ENCODE results near the gene PNN. TPM values are rescaled to one million over a fixed set of nuclear protein-coding genes. Genes with fewer than 3 reads are reported as not detected.

Gene PNN
- total and polyA plus RNA-seq, 9 of the 15 experiments (the other 6 are each of a cell fraction or from before 2014, with no cell fraction given): 30.2 to 188 (median 69.7) TPM

- TF ChIP-seq ETS1 (conservative IDR thresholded peaks at IDR 0.05; ENCODE audit: control insufficient read depth, low read depth, low read length): no peak
- no peak for TF ChIP-seq ZBTB9 (CRISPR knock-in tag; IDR thresholded peaks at IDR 0.05)
- peak; percentile 79 to 85 for TF ChIP-seq KDM1A (IDR thresholded peaks at IDR 0.05)
- TF ChIP-seq, protein P1, sequence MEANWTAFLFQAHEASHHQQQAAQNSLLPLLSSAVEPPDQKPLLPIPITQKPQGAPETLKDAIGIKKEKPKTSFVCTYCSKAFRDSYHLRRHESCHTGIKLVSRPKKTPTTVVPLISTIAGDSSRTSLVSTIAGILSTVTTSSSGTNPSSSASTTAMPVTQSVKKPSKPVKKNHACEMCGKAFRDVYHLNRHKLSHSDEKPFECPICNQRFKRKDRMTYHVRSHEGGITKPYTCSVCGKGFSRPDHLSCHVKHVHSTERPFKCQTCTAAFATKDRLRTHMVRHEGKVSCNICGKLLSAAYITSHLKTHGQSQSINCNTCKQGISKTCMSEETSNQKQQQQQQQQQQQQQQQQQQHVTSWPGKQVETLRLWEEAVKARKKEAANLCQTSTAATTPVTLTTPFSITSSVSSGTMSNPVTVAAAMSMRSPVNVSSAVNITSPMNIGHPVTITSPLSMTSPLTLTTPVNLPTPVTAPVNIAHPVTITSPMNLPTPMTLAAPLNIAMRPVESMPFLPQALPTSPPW (CRISPR knock-in tag; IDR thresholded peaks at IDR 0.05): no peak
- TF ChIP-seq SNIP1 (IDR thresholded peaks at IDR 0.05; ENCODE audit: low read depth): no peak
- peak; percentile 27 for TF ChIP-seq HMGN3 (IDR thresholded peaks at IDR 0.05; ENCODE audit: borderline replicate concordance, extremely low read depth, insufficient read length, low read depth, low read length)
- peak; percentile 93 for TF ChIP-seq DPF2 (IDR thresholded peaks at IDR 0.05)
- TF ChIP-seq MNT (conservative IDR thresholded peaks at IDR 0.05): 0 out of 4 replicates have a peak, but pooled peaks of 1 of the 2 experiments have one; percentile 35
- TF ChIP-seq ZNF347 (CRISPR knock-in tag; IDR thresholded peaks at IDR 0.05; ENCODE audit: low read depth): no peak
- no peak for TF ChIP-seq E2F1 (CRISPR knock-in tag; IDR thresholded peaks at IDR 0.05)
- no peak for TF ChIP-seq GABPB2 (CRISPR knock-in tag; conservative IDR thresholded peaks at IDR 0.05)
- TF ChIP-seq ZNF165 (CRISPR knock-in tag; IDR thresholded peaks at IDR 0.05; ENCODE audit: borderline replicate concordance): no peak
- TF ChIP-seq, protein P2, sequence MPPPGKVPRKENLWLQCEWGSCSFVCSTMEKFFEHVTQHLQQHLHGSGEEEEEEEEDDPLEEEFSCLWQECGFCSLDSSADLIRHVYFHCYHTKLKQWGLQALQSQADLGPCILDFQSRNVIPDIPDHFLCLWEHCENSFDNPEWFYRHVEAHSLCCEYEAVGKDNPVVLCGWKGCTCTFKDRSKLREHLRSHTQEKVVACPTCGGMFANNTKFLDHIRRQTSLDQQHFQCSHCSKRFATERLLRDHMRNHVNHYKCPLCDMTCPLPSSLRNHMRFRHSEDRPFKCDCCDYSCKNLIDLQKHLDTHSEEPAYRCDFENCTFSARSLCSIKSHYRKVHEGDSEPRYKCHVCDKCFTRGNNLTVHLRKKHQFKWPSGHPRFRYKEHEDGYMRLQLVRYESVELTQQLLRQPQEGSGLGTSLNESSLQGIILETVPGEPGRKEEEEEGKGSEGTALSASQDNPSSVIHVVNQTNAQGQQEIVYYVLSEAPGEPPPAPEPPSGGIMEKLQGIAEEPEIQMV (tag; conservative IDR thresholded peaks at IDR 0.05; ENCODE audit: low read depth): no peak
- TF ChIP-seq PHF21A (IDR thresholded peaks at IDR 0.05; ENCODE audit: borderline replicate concordance, low read depth): 0 out of 2 replicates have a peak, but pooled peaks have one; percentile 33
- no peak for TF ChIP-seq PRPF4 (IDR thresholded peaks at IDR 0.05; ENCODE audit: insufficient read depth, low read depth, low read length, poor library complexity, severe bottlenecking)
- TF ChIP-seq ESRRB (CRISPR knock-in tag; IDR thresholded peaks at IDR 0.05; ENCODE audit: borderline replicate concordance): no peak
- TF ChIP-seq ARHGAP35 (IDR thresholded peaks at IDR 0.05; ENCODE audit: partially characterized antibody): no peak
- TF ChIP-seq FOXM1 (IDR thresholded peaks at IDR 0.05; ENCODE audit: low read depth): peak; percentile 67
- no peak for TF ChIP-seq FOXM1 (CRISPR knock-in tag; IDR thresholded peaks at IDR 0.05; ENCODE audit: low read depth)
Measured at GRCh38 chr14:39145266-39145966, 29.6 kb upstream of the PNN start (continued).

All from K562 (cell line).